ENCODE results near the gene OXGR1. TPM values are rescaled to one million over a fixed set of nuclear protein-coding genes. Genes with fewer than 3 reads are reported as not detected.
"Not testable (repeated sequence)": the region's sequence is repeated elsewhere in the genome, so short reads cannot be mapped to it uniquely, and the experiment has no call there.

OXGR1 gene
- polyA plus RNA-seq, 1 donor from 2014 or later, result not detected

GRCh38 chr13:97027162-97027554, 32.9 kb upstream of the OXGR1 start:
- H3K9ac ChIP-seq (ENCODE audit: low read length), result no peak overlapping the region
- TF ChIP-seq POLR2AphosphoS5 (IDR thresholded peaks at IDR 0.05), result no peak
- TF ChIP-seq RAD21 (conservative IDR thresholded peaks at IDR 0.05), result no peak
- no peak for TF ChIP-seq TAF1 (IDR thresholded peaks at IDR 0.05; ENCODE audit: low read depth)
- TF ChIP-seq EZH2 (IDR thresholded peaks at IDR 0.05; ENCODE audit: borderline replicate concordance, insufficient read depth, low read length, poor library complexity, severe bottlenecking), result no peak
- TF ChIP-seq EP300 (conservative IDR thresholded peaks at IDR 0.05; ENCODE audit: poor library complexity, severe bottlenecking), result no peak
- no peak for TF ChIP-seq MXI1 (conservative IDR thresholded peaks at IDR 0.05; ENCODE audit: poor library complexity, severe bottlenecking)
- no peak for TF ChIP-seq REST (IDR thresholded peaks at IDR 0.05; ENCODE audit: borderline replicate concordance)
- TF ChIP-seq CTCF (IDR thresholded peaks at IDR 0.05; ENCODE audit: poor library complexity, severe bottlenecking), result no peak
- TF ChIP-seq SMC3 (conservative IDR thresholded peaks at IDR 0.05; ENCODE audit: poor library complexity), result no peak
- H3K36me3 ChIP-seq (ENCODE audit: insufficient read depth, low read length), result no peaks in the 10 kb centered on the region
- H3K27me3 ChIP-seq (ENCODE audit: insufficient read depth, low read depth, low read length), result no peaks in the 10 kb centered on the region
- no peaks in the 10 kb centered on the region for H3K79me2 ChIP-seq (replicated peaks; ENCODE audit: insufficient read depth, low read length)
- H3F3A ChIP-seq (ENCODE audit: insufficient read depth, low read length, poor library complexity, severe bottlenecking), result no peaks in the 10 kb centered on the region
- H3K4me3 ChIP-seq (ENCODE audit: low read length), result no peak overlapping the region
- H2AFZ ChIP-seq (ENCODE audit: low read depth, low read length), result no peak overlapping the region
- H3K9me3 ChIP-seq (ENCODE audit: low read length), result no peaks in the 10 kb centered on the region
- no peaks in the 10 kb centered on the region for H3K9me2 ChIP-seq (ENCODE audit: insufficient read depth, low read length)
- H3K27ac ChIP-seq (ENCODE audit: low read length), result no peak overlapping the region
- no peak overlapping the region for H3K4me2 ChIP-seq (ENCODE audit: low read length)
- no peaks in the 10 kb centered on the region for H4K20me1 ChIP-seq (ENCODE audit: insufficient read depth)

- Histone ChIP-seq H3K36me3 (ENCODE audit: insufficient read depth, low read length) (no peaks in the 10 kb centered on the region), H3K4me2 (ENCODE audit: low read length) (no peak overlapping the region), H3K9me3 (ENCODE audit: low read length) (no peaks in the 10 kb centered on the region), H4K20me1 (ENCODE audit: insufficient read depth) (no peaks in the 10 kb centered on the region), H3K79me2 (replicated peaks; ENCODE audit: insufficient read depth, low read length) (no peaks in the 10 kb centered on the region), H3K4me3 (ENCODE audit: low read length) (no peak overlapping the region), H3K9me2 (ENCODE audit: insufficient read depth, low read length) (no peaks in the 10 kb centered on the region), H3K9ac (ENCODE audit: low read length) (no peak overlapping the region), H2AFZ (ENCODE audit: low read depth, low read length) (no peak overlapping the region), H3F3A (ENCODE audit: insufficient read depth, low read length, poor library complexity, severe bottlenecking) (no peaks in the 10 kb centered on the region), H3K27me3 (ENCODE audit: insufficient read depth, low read depth, low read length) (no peaks in the 10 kb centered on the region), H3K27ac (ENCODE audit: low read length) (no peak overlapping the region)
- TF ChIP-seq MXI1 (conservative IDR thresholded peaks at IDR 0.05; ENCODE audit: poor library complexity, severe bottlenecking) (no peak), EP300 (conservative IDR thresholded peaks at IDR 0.05; ENCODE audit: poor library complexity, severe bottlenecking) (no peak), EZH2 (IDR thresholded peaks at IDR 0.05; ENCODE audit: borderline replicate concordance, insufficient read depth, low read length, poor library complexity, severe bottlenecking) (no peak), REST (IDR thresholded peaks at IDR 0.05; ENCODE audit: borderline replicate concordance) (no peak), CTCF (IDR thresholded peaks at IDR 0.05; ENCODE audit: poor library complexity, severe bottlenecking) (no peak), POLR2AphosphoS5 (IDR thresholded peaks at IDR 0.05) (no peak), SMC3 (conservative IDR thresholded peaks at IDR 0.05; ENCODE audit: poor library complexity) (no peak), RAD21 (conservative IDR thresholded peaks at IDR 0.05) (no peak), TAF1 (IDR thresholded peaks at IDR 0.05; ENCODE audit: low read depth) (no peak)
These were observed 32.4 kb upstream of the OXGR1 start for GRCh38 chr13:97026531-97027161.

- H3K4me3 ChIP-seq (ENCODE audit: low read length); H3K36me3 ChIP-seq (ENCODE audit: insufficient read depth, low read length); H3K27ac ChIP-seq (ENCODE audit: low read length); H4K20me1 ChIP-seq (ENCODE audit: insufficient read depth); H3K27me3 ChIP-seq (ENCODE audit: insufficient read depth, low read depth, low read length); H2AFZ ChIP-seq (ENCODE audit: low read depth, low read length); H3K79me2 ChIP-seq (replicated peaks; ENCODE audit: insufficient read depth, low read length); H3K9me2 ChIP-seq (ENCODE audit: insufficient read depth, low read length); H3K9ac ChIP-seq (ENCODE audit: low read length); H3F3A ChIP-seq (ENCODE audit: insufficient read depth, low read length, poor library complexity, severe bottlenecking); H3K4me2 ChIP-seq (ENCODE audit: low read length); H3K9me3 ChIP-seq (ENCODE audit: low read length): not testable (repeated sequence)
These were observed 29.5 kb upstream of the OXGR1 start for GRCh38 chr13:97023812-97024211.

Measured in neural cell (in vitro differentiated cells).